ENCODE results near the gene CAD.

The CAD gene

DNA sequence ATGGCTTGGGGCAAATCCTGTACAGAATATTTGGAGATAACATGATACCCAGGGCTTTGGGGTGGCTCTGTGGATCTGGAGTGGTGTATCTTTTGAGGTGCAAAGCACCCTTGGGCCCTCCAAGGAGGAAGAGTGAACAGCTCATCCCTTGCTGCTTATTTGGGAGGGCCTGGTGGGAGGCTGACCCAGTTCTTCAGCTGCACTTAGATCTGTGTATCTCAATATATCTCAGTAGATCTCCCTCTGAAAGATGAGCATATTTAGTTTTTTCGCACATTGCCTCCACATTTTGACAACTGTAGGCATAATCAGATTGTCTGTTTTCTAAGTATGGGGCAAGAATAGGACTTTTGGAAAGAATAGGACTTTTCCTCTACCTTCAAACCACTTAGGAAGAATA, 67.8 kb downstream of the CAD start:
- DNase-seq, result no peak

DNA sequence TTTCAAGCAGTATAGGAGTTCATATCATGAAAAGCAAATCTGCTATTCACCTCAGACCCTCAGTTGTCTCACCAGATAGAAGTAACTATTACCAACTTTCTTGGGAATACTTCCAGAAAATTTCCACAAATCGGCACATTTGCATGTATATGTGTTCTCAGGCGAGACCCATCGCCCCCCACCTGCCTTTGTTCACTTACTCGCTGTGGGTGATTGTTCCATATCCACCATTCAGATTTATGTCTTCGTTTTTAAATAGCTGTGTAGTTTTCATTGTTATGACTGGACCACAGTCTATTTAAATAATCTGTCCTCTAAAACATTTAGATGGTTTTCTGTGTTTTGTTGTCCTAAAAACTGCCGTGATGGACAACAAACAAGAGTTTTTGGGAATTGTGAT, 68.3 kb downstream of the CAD start:
- no peak for DNase-seq

DNA sequence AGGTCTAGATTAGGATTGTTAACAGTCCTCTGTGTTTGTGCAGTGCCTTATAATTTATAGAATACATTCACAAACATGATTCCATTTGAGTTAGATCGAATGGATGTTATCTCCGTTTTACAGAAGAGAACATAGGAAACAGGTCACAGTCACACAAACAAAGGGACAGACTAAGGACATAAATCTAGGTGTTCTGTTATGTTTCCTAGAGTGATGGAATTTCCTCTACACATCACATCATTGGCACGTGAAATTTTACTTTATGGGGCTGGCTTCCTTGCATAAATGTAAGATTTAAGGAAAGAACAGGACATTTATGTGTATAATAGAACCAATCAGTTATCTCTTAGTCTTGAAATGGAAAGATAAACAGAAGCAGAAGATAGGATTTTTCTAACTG, 71.4 kb downstream of the CAD start:
- no peak for DNase-seq

DNA sequence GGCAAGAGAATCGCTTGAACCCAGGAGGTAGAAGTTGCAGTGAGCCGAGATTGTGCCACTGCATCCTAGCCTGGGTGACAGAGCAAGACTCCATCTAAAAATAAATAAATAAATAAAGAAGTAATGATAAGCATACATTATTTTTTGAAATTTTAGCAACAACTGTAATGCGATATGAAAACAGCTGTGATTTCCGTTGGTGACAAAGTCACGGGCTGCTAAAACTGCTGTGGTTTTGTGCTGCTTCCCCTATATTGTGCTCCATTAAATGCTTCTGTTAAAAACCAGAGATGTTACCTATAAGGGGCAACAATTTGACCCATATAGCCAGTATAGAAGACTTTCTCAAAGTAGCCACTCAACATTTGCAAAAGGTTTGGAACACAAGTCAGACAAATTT, 73.4 kb downstream of the CAD start:
- DNase-seq, result no peak

DNA sequence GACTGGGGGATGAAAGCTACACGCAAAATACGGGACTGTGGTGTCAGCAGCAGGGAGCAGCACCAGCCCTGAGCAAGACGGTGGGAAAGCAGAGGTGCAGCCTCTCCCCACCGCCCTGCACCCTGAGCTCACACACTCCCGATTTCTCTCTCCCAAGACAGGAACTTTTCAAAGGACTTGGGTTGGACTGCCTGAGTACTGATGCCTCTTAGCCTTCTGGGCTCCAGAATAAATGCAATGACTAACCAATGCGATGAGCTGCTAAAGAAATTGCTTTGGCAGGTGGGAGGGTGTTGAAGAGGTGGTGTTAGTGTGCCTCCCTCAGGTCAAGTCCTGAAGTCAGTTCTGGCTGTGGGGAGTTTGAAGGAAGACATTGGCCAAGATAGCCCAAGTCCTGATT, 74.7 kb downstream of the CAD start:
- DNase-seq, result no peak

Data from activated CD4-positive, alpha-beta T cell treated with anti-CD3 and anti-CD28 coated beads, Interleukin-2, amount 50 U/mL, for 16 hours (primary cell).